Measurements from ENCODE around the gene FHL2.

GRCh38 chr2:105328281-105329196 is 70.3 kb downstream of the FHL2 start:
- TF ChIP-seq, protein P1, sequence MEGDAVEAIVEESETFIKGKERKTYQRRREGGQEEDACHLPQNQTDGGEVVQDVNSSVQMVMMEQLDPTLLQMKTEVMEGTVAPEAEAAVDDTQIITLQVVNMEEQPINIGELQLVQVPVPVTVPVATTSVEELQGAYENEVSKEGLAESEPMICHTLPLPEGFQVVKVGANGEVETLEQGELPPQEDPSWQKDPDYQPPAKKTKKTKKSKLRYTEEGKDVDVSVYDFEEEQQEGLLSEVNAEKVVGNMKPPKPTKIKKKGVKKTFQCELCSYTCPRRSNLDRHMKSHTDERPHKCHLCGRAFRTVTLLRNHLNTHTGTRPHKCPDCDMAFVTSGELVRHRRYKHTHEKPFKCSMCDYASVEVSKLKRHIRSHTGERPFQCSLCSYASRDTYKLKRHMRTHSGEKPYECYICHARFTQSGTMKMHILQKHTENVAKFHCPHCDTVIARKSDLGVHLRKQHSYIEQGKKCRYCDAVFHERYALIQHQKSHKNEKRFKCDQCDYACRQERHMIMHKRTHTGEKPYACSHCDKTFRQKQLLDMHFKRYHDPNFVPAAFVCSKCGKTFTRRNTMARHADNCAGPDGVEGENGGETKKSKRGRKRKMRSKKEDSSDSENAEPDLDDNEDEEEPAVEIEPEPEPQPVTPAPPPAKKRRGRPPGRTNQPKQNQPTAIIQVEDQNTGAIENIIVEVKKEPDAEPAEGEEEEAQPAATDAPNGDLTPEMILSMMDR (IDR thresholded peaks at IDR 0.05), result no peak
- TF ChIP-seq POLR2AphosphoS5 (IDR thresholded peaks at IDR 0.05), result no peak
